Fibroblast of skin of left biceps (primary cell): Measurements from ENCODE around the gene NUP35.

ENCODE experiments used
- DNase-seq, 2 experiments: peaks; one replicate each; pipeline ENCODE4 v3.0.0-alpha.2; 2013; ENCODE audit warnings: low read depth in 2 of 2

The NUP35 gene

GRCh38 chr2:183209395-183210028 lies 85.3 kb downstream of the NUP35 start:
- DNase-seq: no peak
